Measurements from ENCODE around the gene SLC25A39. TPM values are rescaled to one million over a fixed set of nuclear protein-coding genes. Genes with fewer than 3 reads are reported as not detected.

The SLC25A39 gene
- total and polyA plus RNA-seq, 8 donors: 42.0 to 351 (median 134) TPM

DNA sequence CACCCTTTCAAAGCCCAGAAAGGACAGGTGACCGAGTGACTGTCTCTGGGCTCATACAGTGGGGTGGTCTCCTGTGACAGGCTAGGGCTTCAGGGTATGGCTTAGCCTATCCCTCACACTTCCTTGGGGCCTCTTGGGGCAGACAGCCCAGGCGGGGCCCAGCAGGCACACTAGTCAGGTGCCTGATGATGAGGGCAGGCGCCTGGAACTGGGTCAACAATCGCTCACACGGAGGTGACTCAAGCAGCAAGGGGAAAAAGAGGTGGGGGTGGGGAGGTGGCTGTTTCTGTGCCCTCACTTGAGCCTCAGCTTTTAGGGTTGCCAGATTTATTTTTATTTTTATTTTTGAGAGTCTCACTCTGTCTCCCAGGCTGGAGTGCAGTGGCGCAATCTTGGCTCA, 14.1 kb upstream of the SLC25A39 start:
- TF ChIP-seq POLR2AphosphoS5 (IDR thresholded peaks at IDR 0.05) (no peak), EP300 (IDR thresholded peaks at IDR 0.05) (no peak), POLR2A (IDR thresholded peaks at IDR 0.05) (no peak)
- TF ChIP-seq, protein P1, sequence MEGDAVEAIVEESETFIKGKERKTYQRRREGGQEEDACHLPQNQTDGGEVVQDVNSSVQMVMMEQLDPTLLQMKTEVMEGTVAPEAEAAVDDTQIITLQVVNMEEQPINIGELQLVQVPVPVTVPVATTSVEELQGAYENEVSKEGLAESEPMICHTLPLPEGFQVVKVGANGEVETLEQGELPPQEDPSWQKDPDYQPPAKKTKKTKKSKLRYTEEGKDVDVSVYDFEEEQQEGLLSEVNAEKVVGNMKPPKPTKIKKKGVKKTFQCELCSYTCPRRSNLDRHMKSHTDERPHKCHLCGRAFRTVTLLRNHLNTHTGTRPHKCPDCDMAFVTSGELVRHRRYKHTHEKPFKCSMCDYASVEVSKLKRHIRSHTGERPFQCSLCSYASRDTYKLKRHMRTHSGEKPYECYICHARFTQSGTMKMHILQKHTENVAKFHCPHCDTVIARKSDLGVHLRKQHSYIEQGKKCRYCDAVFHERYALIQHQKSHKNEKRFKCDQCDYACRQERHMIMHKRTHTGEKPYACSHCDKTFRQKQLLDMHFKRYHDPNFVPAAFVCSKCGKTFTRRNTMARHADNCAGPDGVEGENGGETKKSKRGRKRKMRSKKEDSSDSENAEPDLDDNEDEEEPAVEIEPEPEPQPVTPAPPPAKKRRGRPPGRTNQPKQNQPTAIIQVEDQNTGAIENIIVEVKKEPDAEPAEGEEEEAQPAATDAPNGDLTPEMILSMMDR (IDR thresholded peaks at IDR 0.05): no peak
- Histone ChIP-seq H3K4me1 (peaks cover 0 to 23% (median 0%) of the 10 kb centered on the region in 4 donors), H3K27me3 (peaks cover 0 to 23% (median 0%) of the 10 kb centered on the region in 3 donors), H3K9me3 (no peaks in the 10 kb centered on the region), H3K4me3 (no peak overlapping the region), H3K27ac (no peak overlapping the region), H3K36me3 (no peaks in the 10 kb centered on the region)
- WGBS, 5 donors: 43 to 55% (median 48%) methylated on average over 6 of the region's 6 CpGs
- intact Hi-C loops (cut with DNase I; ENCODE audit: low total_unique reads): no loop called here
- DNase-seq: peak in 1 of 2 donors; percentile 74

DNA sequence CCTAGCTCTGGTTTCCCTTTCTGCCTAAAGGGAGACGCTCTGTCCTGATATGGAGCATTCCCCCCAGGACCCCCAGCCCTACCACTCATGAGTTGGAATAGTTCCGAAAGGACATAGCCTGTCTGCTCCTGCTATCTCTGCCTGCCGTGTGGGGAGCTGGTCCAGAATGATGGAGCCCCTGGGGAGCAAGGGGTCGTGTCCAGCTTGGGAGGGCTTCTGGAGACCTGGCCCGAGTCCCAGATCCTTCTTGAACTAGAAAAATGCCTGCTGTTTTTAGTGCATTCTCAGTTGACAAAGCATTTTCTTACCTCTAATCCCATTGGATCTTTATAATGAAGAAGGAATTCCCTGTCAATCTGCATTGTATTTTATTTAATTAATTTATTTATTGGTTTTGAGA, 11.3 kb upstream of the SLC25A39 start:
- H3K9me3 ChIP-seq: no peaks in the 10 kb centered on the region
- peak in 1 of 2 donors; percentile 59 for DNase-seq
- H3K36me3 ChIP-seq: no peaks in the 10 kb centered on the region
- peaks cover 0 to 23% (median 0%) of the 10 kb centered on the region in 3 donors for H3K27me3 ChIP-seq
- no peak overlapping the region for H3K4me3 ChIP-seq
- H3K4me1 ChIP-seq: peaks cover 0 to 33% (median 6%) of the 10 kb centered on the region in 4 donors
- H3K27ac ChIP-seq: no peak overlapping the region
- intact Hi-C loops (cut with DNase I; ENCODE audit: low total_unique reads): no loop called here
- no peak for TF ChIP-seq POLR2AphosphoS5 (IDR thresholded peaks at IDR 0.05)
- no peak for TF ChIP-seq EP300 (IDR thresholded peaks at IDR 0.05)
- TF ChIP-seq, protein P1 (IDR thresholded peaks at IDR 0.05): no peak
- no peak for TF ChIP-seq POLR2A (IDR thresholded peaks at IDR 0.05)
- WGBS, 5 donors: 28 to 54% (median 51%) methylated on average over 5 of the region's 5 CpGs

DNA sequence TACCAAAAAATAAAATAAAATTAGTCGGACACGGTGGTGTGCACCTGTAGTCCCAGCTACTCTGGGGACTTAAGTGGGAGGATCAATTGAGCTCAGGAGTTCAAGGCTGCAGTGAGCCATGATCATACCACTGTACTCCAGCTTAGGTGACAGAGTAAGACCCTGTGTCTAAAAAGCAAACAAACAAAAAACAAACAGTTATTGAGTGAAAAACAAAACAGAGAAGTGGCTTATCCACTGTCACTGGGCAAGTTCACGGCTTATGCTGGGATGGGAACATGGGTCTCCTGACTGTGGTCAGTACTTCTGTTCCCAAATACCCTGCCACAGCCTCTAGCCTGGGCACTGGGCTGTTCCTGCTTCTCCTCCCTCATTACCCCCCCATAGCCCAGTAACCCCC, 10.9 kb upstream of the SLC25A39 start:
- H3K27ac ChIP-seq: no peak overlapping the region
- H3K4me3 ChIP-seq: no peak overlapping the region
- intact Hi-C loops (cut with DNase I; ENCODE audit: low total_unique reads): no loop called here
- 79 to 82% (median 80%) methylated on average over 3 of the region's 3 CpGs for WGBS, 5 donors
- no peaks in the 10 kb centered on the region for H3K9me3 ChIP-seq
- no peaks in the 10 kb centered on the region for H3K36me3 ChIP-seq
- TF ChIP-seq POLR2A (IDR thresholded peaks at IDR 0.05) (no peak), EP300 (IDR thresholded peaks at IDR 0.05) (no peak), POLR2AphosphoS5 (IDR thresholded peaks at IDR 0.05) (no peak)
- TF ChIP-seq, protein P1 (IDR thresholded peaks at IDR 0.05): no peak
- H3K27me3 ChIP-seq: peaks cover 0 to 23% (median 0%) of the 10 kb centered on the region in 3 donors
- peaks cover 0 to 35% (median 8%) of the 10 kb centered on the region in 4 donors for H3K4me1 ChIP-seq
- no peak for DNase-seq

DNA sequence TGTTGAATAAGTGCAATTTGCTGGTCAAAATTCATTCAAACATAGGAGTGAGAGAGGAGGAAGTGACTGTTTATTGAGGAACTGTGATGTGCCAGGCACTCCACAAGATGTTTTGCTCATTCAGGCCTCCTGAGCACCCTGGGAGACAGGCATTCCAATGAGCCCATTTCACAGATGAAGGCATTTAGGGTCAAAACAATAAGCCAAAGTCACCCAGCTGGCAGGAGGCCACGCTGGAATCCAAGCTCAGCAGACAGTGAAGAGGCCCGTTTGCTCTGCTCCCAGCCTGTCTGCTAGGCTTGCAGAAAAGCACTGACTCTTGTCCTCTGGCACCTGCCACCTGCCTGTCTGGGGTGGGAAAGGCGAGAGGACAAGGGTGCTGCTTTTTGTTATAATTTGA, 10.1 kb upstream of the SLC25A39 start:
- intact Hi-C loops (cut with DNase I; ENCODE audit: low total_unique reads): no loop called here
- Histone ChIP-seq H3K9me3 (no peaks in the 10 kb centered on the region), H3K27ac (peak overlapping the region in 1 of 5 donors; percentile 32), H3K4me3 (no peak overlapping the region), H3K4me1 (peaks cover 0 to 35% (median 8%) of the 10 kb centered on the region in 4 donors), H3K36me3 (no peaks in the 10 kb centered on the region), H3K27me3 (peaks cover 0 to 23% (median 0%) of the 10 kb centered on the region in 3 donors)
- 42 to 57% (median 53%) methylated on average over 3 of the region's 3 CpGs for WGBS, 5 donors
- TF ChIP-seq POLR2A (IDR thresholded peaks at IDR 0.05) (no peak), EP300 (IDR thresholded peaks at IDR 0.05) (no peak), POLR2AphosphoS5 (IDR thresholded peaks at IDR 0.05) (no peak)
- TF ChIP-seq, protein P1 (IDR thresholded peaks at IDR 0.05): no peak
- no peak for DNase-seq
